H9 (cell line): ENCODE data around the gene GSE1. TPM values are rescaled to one million over a fixed set of nuclear protein-coding genes. Genes with fewer than 3 reads are reported as not detected.

Experiments used
- DNase-seq: peaks from one replicate; pipeline ENCODE4 v3.0.0-alpha.2; 2017
- H2AFZ ChIP-seq: one replicate; pipeline ENCODE4 v1.6.1; 2013; ENCODE audit warnings: mild to moderate bottlenecking, low read length, control low read depth, moderate library complexity
- H2AK5ac ChIP-seq: 2 replicates; pipeline ENCODE4 v1.6.1; 2013; ENCODE audit warnings: low read length, control low read depth, mixed read lengths; ENCODE audit not compliant: insufficient read length
- H2BK120ac ChIP-seq: one replicate; pipeline ENCODE4 v1.6.1; 2013; ENCODE audit warnings: low read depth, mild to moderate bottlenecking, low read length, control low read depth, inconsistent platforms; ENCODE audit not compliant: poor library complexity, severe bottlenecking
- H2BK12ac ChIP-seq: 2 replicates; pipeline ENCODE4 v1.6.1; 2013; ENCODE audit warnings: low read length, control low read depth, mixed read lengths, low read depth; ENCODE audit not compliant: insufficient read length
- H2BK15ac ChIP-seq: 2 replicates; pipeline ENCODE4 v1.6.1; 2013; ENCODE audit warnings: low read depth, low read length, control low read depth
- H2BK20ac ChIP-seq: one replicate; pipeline ENCODE4 v1.6.1; 2013; ENCODE audit warnings: low read depth, mild to moderate bottlenecking, low read length, control low read depth, inconsistent platforms; ENCODE audit not compliant: poor library complexity, severe bottlenecking
- H2BK5ac ChIP-seq: 2 replicates; pipeline ENCODE4 v1.6.1; 2013; ENCODE audit warnings: low read length, control low read depth, mixed read lengths; ENCODE audit not compliant: insufficient read length
- H3K14ac ChIP-seq: 2 replicates; pipeline ENCODE4 v1.6.1; 2013; ENCODE audit warnings: low read length, control low read depth; ENCODE audit not compliant: insufficient read depth
- H3K18ac ChIP-seq: 2 replicates; pipeline ENCODE4 v1.6.1; 2013; ENCODE audit warnings: low read depth, mild to moderate bottlenecking, mixed read lengths, low read length, control low read depth; ENCODE audit not compliant: insufficient read length
- H3K23ac ChIP-seq: 2 replicates; pipeline ENCODE4 v1.6.1; 2013; ENCODE audit warnings: low read length, control low read depth, mixed read lengths, low read depth; ENCODE audit not compliant: insufficient read length
- H3K23me2 ChIP-seq: 2 replicates; pipeline ENCODE4 v1.6.1; 2013; ENCODE audit warnings: low read depth, mild to moderate bottlenecking, mixed read lengths, low read length, control low read depth; ENCODE audit not compliant: insufficient read length, poor library complexity, severe bottlenecking
- H3K27ac ChIP-seq: 2 replicates; pipeline ENCODE4 v1.5.1; 2013; ENCODE audit warnings: low read length, control low read depth, mixed read lengths, low read depth; ENCODE audit not compliant: insufficient read length
- H3K27me3 ChIP-seq: 2 replicates; pipeline ENCODE4 v1.6.1; 2013; ENCODE audit warnings: low read length, control low read depth, inconsistent platforms; ENCODE audit not compliant: insufficient read depth
- H3K4ac ChIP-seq: 2 replicates; pipeline ENCODE4 v1.6.1; 2013; ENCODE audit warnings: low read depth, mild to moderate bottlenecking, control low read depth, inconsistent platforms, low read length, moderate library complexity
- H3K4me1 ChIP-seq: 2 replicates; pipeline ENCODE4 v1.6.1; 2013; ENCODE audit warnings: low read length, control low read depth, inconsistent platforms; ENCODE audit not compliant: insufficient read depth
- H3K4me2 ChIP-seq: 2 replicates; pipeline ENCODE4 v1.6.1; 2013; ENCODE audit warnings: low read length, control low read depth, mixed read lengths; ENCODE audit not compliant: insufficient read length, insufficient read depth
- H3K56ac ChIP-seq: 2 replicates; pipeline ENCODE4 v1.6.1; 2013; ENCODE audit warnings: low read depth, mild to moderate bottlenecking, mixed read lengths, low read length, control low read depth; ENCODE audit not compliant: insufficient read length
- H3K79me1 ChIP-seq: 2 replicates; pipeline ENCODE4 v1.6.1; 2013; ENCODE audit warnings: low read depth, mild to moderate bottlenecking, moderate library complexity, low read length, control low read depth, inconsistent platforms; ENCODE audit not compliant: insufficient read depth, poor library complexity, severe bottlenecking
- H3K79me2 ChIP-seq: 2 replicates; pipeline ENCODE4 v1.6.1; 2013; ENCODE audit warnings: low read length, control low read depth, inconsistent platforms; ENCODE audit not compliant: insufficient read depth
- H3K9ac ChIP-seq: 2 replicates; pipeline ENCODE4 v1.6.1; 2013; ENCODE audit warnings: low read length, control low read depth, mixed read lengths; ENCODE audit not compliant: insufficient read length; ENCODE audit errors: extremely low read depth
- H3K9me3 ChIP-seq: one replicate; pipeline ENCODE4 v1.6.1; 2013; ENCODE audit warnings: low read depth, low read length, inconsistent platforms; ENCODE audit not compliant: control insufficient read depth
- H3T11ph ChIP-seq: one replicate; pipeline ENCODE4 v1.6.1; 2013; ENCODE audit warnings: mild to moderate bottlenecking, low read length, control low read depth, inconsistent platforms
- H4K20me1 ChIP-seq: one replicate; pipeline ENCODE4 v1.6.1; 2013; ENCODE audit not compliant: control insufficient read depth, insufficient read length, insufficient read depth
- H4K5ac ChIP-seq: 2 replicates; pipeline ENCODE4 v1.6.1; 2013; ENCODE audit warnings: low read depth, mild to moderate bottlenecking, mixed read lengths, low read length, control low read depth; ENCODE audit not compliant: insufficient read length
- H4K8ac ChIP-seq: replicated peaks from 2 replicates; pipeline ENCODE4 v1.6.1; 2013; ENCODE audit warnings: low read length, control low read depth, mixed read lengths, low read depth; ENCODE audit not compliant: insufficient read length
- H4K91ac ChIP-seq: 2 replicates; pipeline ENCODE4 v1.6.1; 2013; ENCODE audit warnings: low read depth, mild to moderate bottlenecking, moderate library complexity, mixed read lengths, low read length, control low read depth; ENCODE audit not compliant: insufficient read length
- H3K27ac Mint-ChIP-seq, 3 experiments: 2 replicates in 2 of 3; 3 replicates in 1 of 3; pipeline ENCODE4 v1.8.0; 2020 to 2021; ENCODE audit warnings: mixed read lengths in 3 of 3, mild to moderate bottlenecking in 1 of 3, moderate library complexity in 1 of 3
- H3K27me3 Mint-ChIP-seq: 2 replicates; pipeline ENCODE4 v1.8.0; 2021; ENCODE audit warnings: low read depth, mild to moderate bottlenecking, moderate library complexity, mixed read lengths
- H3K36me3 Mint-ChIP-seq, 3 experiments: 2 replicates in 2 of 3; 3 replicates in 1 of 3; pipeline ENCODE4 v1.8.0; 2020 to 2021; ENCODE audit warnings: low read depth in 3 of 3, mixed read lengths in 3 of 3; ENCODE audit not compliant: insufficient read depth in 1 of 3
- H3K4me1 Mint-ChIP-seq, 2 experiments: 2 replicates each; pipeline ENCODE4 v1.8.0; 2020; ENCODE audit warnings: mixed read lengths in 2 of 2
- H3K4me3 Mint-ChIP-seq, 2 experiments: 2 replicates in 1 of 2; 3 replicates in 1 of 2; pipeline ENCODE4 v1.8.0; 2020 to 2021; ENCODE audit warnings: mild to moderate bottlenecking in 2 of 2, mixed read lengths in 2 of 2, moderate library complexity in 1 of 2
- H3K9me3 Mint-ChIP-seq, 2 experiments: 2 replicates in 1 of 2; 3 replicates in 1 of 2; pipeline ENCODE4 v1.8.0; 2020; ENCODE audit warnings: mild to moderate bottlenecking in 2 of 2, mixed read lengths in 2 of 2, moderate library complexity in 1 of 2
- WGBS: extraction: QIAGEN DNeasy Blood & Tissue Kit; methylation state at CpG from one replicate; pipeline ENCODE4 v1.1.7; 2013; ENCODE audit warnings: missing lambda C conversion rate, low lambda C conversion rate, mixed read lengths; ENCODE audit not compliant: insufficient read length; ENCODE audit errors: extremely low coverage; 5-methylcytosine and 5-hydroxymethylcytosine counted together
- total RNA-seq: library from RNA; stranded (reverse); gene quantifications from 2 replicates; pipeline ENCODE4 v1.2.1, GENCODE V29; 2021
- TF ChIP-seq, protein P1 (sequence below): fragments of 200-600 bp; sonication (generic); conservative IDR thresholded peaks from 3 replicates; pipeline ENCODE4 v1.8.0; 2021; ENCODE audit warnings: antibody characterized with exemption, mild to moderate bottlenecking

Gene GSE1
- total RNA-seq, 1 experiment from 2014 or later: 125 TPM

DNA sequence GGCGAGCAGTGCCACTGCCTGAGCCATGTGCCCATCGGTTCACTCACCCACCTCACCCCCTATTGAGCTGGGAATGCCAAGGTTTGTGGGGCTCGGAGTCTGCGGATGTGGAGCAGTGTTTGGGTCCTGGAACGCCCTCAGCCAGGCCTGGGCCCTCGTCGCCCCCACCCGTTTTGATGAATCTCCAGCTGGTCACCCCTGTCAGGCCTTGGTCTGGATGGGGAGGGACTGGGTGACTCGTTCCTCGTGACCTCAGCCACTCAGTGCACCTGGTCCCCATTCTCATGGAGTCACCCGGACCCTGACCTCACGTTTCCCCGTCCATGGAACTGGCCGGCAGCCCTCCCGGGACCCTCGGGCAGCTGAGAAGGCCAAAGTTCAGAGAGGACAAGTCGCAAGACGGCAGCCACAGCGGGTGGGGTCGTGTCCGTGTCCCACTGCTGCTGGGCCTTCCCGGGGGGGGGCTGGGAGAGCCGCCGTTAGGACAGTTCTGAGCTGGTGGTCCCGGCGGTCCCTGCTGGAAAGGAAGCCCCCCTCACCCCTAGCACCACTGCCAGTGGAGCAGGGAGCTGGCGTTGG is 23.2 kb downstream of the GSE1 start:
- no peak overlapping the region for H3T11ph ChIP-seq
- H2BK20ac ChIP-seq: no peak overlapping the region
- H3K4ac ChIP-seq: no peak overlapping the region
- Mint-ChIP-seq H3K9me3 (no peaks in the 10 kb centered on the region), H3K36me3 (peaks cover 2 to 21% (median 13%) of the 10 kb centered on the region in 3 experiments; a peak in 5 of 7 replicates), H3K4me1 (peaks cover 6 to 13% of the 10 kb centered on the region in 2 experiments; a peak in 3 of 4 replicates), H3K27ac (no peak overlapping the region), H3K4me3 (no peak overlapping the region), H3K27me3 (no peaks in the 10 kb centered on the region)
- H4K91ac ChIP-seq: no peak overlapping the region
- H3K14ac ChIP-seq: no peak overlapping the region; the same call in 1 of the 2 replicates
- H3K4me2 ChIP-seq: no peak overlapping the region
- no peaks in the 10 kb centered on the region for H3K4me1 ChIP-seq
- no peak overlapping the region for H2BK5ac ChIP-seq
- H2BK15ac ChIP-seq: no peak overlapping the region
- peaks cover 2% of the 10 kb centered on the region for H3K79me1 ChIP-seq
- H3K9ac ChIP-seq: no peak overlapping the region
- no peak for DNase-seq
- H3K23ac ChIP-seq: no peak overlapping the region
- no peak overlapping the region for H2BK120ac ChIP-seq
- no peak overlapping the region for H4K5ac ChIP-seq
- no peaks in the 10 kb centered on the region for H3K27me3 ChIP-seq
- TF ChIP-seq, protein P1, sequence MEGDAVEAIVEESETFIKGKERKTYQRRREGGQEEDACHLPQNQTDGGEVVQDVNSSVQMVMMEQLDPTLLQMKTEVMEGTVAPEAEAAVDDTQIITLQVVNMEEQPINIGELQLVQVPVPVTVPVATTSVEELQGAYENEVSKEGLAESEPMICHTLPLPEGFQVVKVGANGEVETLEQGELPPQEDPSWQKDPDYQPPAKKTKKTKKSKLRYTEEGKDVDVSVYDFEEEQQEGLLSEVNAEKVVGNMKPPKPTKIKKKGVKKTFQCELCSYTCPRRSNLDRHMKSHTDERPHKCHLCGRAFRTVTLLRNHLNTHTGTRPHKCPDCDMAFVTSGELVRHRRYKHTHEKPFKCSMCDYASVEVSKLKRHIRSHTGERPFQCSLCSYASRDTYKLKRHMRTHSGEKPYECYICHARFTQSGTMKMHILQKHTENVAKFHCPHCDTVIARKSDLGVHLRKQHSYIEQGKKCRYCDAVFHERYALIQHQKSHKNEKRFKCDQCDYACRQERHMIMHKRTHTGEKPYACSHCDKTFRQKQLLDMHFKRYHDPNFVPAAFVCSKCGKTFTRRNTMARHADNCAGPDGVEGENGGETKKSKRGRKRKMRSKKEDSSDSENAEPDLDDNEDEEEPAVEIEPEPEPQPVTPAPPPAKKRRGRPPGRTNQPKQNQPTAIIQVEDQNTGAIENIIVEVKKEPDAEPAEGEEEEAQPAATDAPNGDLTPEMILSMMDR: no peak
- H3K18ac ChIP-seq: no peak overlapping the region
- H3K56ac ChIP-seq: no peak overlapping the region
- no peak overlapping the region for H3K27ac ChIP-seq
- no peak overlapping the region for H2AFZ ChIP-seq
- no peaks in the 10 kb centered on the region for H3K9me3 ChIP-seq
- H2AK5ac ChIP-seq: no peak overlapping the region
- no peaks in the 10 kb centered on the region for H4K20me1 ChIP-seq
- H4K8ac ChIP-seq: no peak overlapping the region
- peaks cover 7% of the 10 kb centered on the region; the same call in 1 of the 2 replicates for H3K79me2 ChIP-seq
- no peaks in the 10 kb centered on the region for H3K23me2 ChIP-seq
- H2BK12ac ChIP-seq: no peak overlapping the region
- WGBS: no CpG with 5 or more reads among the region's 27 CpGs
